SIG-M5 treated with dmso at 0.1 percent for 504 hours (cell line): ENCODE results near the gene LITAFD.
A peak's percentile ranks its signal among the peaks of the same experiment; 100 is the strongest.
"Not testable (repeated sequence)": the region's sequence is repeated elsewhere in the genome, so short reads cannot be mapped to it uniquely, and the experiment has no call there.

Experiments
- DNase-seq: peaks from one replicate; lab custom pipeline; 2025; ENCODE audit not compliant: unreplicated experiment; lab: John Stamatoyannopoulos, UW

The LITAFD gene

DNA sequence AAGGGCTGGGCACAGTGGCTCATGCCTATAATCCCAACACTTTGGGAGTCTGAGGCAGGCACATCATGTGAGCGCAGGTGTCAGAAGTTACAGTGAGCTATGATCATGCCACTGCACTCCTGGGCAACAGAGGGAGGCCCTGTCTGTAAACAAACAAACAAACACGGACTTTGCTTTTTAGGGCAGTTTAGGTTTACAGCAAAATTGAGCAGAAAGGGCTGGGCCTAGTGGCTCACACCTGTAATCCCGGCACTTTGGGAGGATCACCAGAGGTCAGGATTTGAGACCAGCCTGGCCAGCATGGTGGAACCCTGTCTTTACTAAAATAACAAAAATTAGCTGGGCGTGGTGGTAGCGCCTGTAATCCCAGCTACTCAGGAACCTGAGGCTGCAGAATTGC is 10.1 kb upstream of the LITAFD start:
- no peak for DNase-seq

DNA sequence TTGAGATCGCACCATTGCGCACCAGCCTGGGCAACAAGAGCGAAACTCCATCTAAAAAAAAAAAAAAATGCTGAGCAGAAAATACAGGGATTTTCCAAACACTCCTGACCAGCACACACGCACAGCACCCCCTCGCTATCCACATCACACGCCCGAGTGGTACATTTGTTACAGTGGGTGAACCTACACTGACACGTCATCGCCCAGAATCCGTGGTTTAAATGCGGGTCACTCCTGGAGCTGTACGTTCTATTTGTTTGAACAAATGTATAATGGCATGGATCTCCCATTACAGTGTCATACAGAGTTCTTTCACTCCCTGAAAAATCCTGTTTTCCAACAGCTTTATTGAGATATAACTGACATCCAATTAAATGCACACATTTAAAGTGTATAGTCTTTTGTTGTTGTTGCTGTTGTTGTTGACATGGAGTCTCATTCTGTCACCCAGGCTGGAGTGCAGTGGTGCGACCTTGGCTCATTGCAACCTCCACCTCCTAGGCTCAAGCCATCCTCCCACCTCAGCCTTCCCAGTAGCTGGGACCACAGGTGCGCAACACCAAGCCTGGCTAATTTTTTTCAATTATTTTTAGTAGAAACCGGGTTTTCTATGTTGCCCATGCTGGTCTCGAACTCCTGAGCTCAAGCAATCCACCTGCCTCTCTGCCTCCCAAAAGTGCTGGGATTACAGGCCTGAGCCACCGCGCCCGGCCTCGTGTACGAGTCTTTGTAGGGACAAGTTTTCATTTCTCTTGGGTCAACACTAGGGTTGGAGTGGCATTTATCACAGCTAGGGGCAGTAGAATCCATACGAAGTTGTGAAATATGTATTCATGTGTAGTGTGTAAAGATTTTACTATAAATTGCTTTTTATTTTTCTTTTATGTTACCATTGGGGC is 8.9 kb upstream of the LITAFD start:
- DNase-seq: peak; percentile 53

DNA sequence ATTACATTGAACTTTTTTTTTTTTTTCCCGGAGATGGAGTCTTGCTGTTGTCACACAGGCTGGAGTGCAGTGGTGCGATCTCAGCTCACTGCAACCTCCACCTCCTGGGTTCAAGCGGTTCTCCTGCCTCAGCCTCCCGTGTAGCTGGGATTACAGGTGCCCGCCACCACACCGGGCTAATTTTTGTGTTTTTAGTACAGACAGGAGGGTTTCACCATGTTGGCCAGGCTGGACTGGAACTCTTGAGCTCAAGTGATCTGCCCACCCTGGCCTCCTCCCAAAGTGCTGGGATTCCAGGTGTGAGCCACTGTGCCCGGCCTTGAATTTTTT is 8.3 kb upstream of the LITAFD start:
- DNase-seq: not testable (repeated sequence)

DNA sequence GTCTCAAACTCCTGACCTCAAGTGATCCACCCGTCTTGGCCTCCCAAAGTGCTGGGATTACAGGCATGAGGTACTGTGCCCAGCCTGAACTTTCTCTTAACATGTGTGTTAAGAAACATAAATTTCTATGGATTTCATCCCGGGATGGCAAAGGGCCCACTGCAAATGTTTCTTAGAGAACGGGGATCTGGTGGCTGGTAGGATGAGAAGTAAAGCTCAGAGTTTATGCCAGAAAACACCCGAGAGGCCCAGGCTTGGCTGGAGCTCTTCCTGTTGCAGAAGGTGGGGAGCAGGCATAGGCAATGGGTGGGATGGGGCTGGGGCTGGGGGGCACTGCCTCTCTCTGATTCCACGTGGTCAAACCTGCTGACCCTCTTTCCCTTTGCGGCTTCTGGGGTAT is 7.8 kb upstream of the LITAFD start:
- no peak for DNase-seq

DNA sequence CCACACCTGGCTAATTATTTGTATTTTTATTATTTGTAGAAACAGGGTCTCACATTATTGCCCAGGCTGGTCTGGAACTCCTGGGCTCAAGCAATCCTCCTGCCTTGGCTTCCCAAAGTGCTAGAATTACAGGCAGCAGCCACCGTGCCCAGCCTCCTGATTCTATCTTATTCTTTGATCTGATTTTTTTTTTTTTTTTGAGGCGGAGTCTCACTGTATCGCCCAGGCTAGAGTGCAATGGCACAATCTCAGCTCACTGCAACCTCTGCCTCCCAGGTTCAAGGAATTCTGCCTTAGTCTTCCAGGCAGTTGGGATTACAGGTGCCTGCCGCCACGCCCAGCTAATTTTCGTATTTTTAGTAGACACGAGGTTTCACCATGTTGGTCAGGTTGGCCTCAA is 6.8 kb upstream of the LITAFD start:
- not testable (repeated sequence) for DNase-seq

- no peak for DNase-seq
Measured at GRCh38 chr16:8877894-8878522, 4.1 kb upstream of the LITAFD start.

DNA sequence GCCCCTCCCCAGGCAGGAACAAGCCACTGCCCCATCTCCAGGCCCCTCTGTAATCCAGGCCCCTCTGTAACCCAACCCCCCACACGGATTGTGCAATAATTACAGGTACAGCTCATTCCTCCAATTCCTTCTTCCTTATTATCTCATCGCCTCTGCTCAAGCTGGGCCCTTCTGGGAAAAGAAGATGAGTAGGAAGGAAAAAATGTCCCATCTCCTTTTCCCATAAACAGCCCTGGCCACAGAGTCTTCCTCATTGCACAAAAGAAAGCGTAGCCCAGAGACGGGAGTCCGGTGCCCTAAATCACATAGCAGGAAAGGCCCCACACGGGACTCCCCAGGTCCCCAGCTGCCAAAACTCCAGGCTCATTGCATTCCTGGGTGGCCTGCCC is 3.6 kb upstream of the LITAFD start:
- no peak for DNase-seq

- no peak for DNase-seq
Measured at GRCh38 chr16:8880839-8881510, 1.2 kb upstream of the LITAFD start.

DNA sequence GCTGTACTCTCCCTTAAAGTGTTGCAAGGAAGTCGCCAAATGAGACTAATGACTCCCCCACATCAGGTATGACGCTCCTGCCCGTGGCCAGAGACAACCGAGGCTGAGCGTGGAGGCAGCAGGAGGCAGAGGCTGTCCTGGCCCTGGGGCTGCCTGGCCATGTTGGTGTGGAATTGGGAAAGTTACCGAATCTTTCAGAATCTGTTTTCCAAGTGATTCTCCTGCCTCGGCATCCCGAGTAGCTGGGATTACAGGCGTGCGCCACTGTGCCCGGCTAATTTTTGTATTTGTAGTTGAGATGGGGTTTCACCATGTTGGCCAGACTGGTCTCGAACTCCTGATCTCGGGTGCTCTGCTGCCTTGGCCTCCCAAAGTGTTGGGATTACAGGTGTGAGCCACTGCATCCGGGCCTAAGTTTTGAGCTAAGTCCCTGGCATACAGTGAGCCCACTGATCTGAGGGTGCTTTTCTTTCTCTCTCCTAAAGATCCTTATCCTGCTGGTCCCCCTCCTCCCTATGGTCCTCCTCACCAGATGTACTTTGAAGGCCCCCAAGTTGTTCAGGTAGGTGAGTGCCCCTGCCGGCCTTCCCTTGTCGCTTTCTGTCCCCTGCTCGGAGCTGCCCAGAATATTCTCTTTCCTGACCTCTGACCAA is 700 bp downstream of the LITAFD start:
- DNase-seq: no peak

DNA sequence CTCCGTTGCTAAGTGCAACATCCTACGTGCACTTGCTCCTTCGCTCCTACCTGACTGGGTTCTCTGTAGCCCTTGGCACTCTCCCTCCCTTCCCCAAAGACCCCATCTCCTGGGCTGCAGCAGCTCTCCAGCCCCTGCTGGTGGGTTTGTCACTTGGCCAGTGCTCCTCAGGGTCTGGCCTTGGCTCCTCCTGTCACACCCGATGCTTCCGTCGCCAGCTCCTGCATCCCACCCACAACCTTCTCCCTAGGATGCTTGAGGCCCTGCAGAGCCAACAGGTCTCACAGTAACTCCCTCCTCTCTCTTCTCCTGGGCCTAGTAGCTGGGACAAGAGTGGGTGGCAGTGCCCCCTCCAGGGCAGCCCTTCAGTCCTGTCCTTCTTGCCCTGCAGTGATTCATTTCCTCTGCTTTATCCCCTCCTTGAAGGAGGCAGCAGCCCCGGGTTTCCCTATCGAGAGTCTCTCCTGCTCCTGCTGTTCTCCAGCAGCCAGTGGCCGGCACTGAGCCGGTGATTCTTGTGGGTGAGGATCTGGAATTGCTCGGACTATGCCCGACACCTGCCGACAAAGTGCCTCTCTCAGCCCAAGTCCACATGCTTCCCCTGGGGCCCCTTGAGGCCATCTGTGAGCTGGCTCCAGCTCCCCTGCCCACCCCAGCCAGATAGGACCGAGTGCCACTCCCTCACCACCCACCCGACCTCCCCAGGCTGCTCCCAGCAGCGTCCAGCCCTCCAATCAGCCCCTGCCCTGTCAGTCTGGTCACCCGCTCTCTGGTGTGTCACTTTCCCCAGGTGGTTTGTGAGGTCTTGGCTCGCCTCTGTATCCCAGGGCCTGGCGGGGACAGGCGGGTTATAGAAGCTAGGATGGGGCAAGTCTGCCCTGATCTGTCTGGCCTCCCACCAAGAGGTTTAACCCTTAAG is 3.8 kb downstream of the LITAFD start:
- DNase-seq: no peak

DNA sequence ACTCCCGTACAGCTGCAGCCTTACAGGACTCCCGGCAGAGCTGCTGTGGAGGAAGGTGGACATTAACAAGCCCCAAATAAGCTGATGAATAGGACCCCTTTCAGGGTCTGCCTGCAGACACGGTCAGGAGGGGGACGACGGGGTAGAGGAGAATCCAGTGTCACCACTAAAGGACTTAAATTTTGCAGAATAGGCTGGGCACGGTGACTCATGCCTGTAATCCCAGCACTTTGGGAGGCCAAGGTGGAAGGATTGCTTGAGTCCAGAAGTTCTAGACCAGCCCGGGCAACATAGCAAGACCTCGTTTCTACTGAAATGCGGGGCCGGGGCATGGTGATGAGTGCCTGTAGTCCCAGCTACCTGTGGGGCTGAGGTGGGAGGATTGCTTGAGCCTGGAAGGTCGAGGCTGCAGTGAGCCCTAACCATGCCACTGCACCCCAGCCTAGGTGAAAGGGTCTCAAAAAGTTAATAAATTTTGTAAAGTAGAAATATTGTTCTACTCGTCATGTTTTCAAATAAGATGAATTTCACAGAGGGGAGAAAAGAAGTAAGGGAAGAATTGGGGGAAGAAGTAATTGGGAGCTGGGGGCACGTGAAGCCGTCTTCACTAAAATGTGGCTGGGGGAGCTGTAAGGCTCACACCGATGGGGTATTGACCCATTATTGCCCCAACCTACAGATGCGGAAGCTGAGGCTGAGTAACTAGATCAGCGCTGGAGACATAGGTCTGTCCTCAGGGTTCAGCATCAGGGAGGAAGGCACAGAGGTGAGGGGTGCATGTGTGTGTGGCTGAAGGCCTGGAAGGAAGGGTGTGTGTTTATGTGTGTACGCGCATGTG is 4.7 kb downstream of the LITAFD start:
- no peak for DNase-seq

DNA sequence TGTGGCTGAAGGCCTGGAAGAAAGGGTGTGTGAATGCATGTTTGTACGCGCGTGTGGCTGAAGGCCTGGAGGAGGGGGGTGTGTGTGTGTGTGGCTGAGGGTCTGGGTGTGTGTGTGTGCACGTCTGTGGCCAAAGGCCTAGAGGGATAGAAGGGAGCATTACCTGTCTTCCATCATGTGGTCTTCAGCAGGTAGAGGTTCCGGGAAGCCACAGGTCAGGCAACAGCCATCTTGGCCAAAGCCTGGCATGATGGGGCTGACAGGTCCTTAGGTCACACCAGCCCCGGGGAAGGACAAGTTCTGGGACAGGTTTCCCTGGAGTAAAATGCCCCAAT is 5.2 kb downstream of the LITAFD start:
- no peak for DNase-seq

- no peak for DNase-seq
Measured at GRCh38 chr16:8887952-8888560, 5.9 kb downstream of the LITAFD start.

GRCh38 chr16:8888951-8889892 is 7.1 kb downstream of the LITAFD start:
- no peak for DNase-seq

DNA sequence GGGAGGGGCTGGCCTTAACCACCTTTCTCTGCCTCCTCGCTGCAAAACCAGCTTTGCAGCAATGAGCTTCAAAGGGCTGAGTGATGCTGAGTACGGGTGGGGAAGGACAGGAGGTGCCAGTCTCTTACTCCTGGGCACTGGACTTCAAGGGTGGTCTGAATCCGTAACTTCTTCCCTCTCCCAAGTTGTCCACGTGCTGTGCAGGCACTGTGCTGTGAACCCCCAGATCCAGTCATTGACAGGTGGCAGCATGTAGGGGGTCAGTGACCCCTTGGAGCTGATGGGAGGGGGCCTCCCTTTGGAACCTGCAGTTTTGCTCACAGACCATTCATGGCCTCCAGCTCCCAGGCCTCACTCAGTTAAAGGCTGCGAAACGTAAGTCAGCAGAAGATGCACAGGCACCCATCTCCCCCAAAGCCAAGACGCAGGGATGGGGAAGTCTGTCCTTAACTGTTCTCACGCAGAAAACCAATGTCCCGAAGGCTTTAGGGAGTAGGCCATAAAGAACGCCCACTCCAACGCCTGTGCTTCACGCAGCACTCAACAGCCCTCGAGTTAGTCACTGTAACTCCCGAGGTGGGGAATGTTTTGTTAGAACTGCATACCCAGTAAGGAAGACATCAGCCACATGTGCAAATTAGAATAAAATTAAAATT is 7.9 kb downstream of the LITAFD start:
- DNase-seq: no peak

DNA sequence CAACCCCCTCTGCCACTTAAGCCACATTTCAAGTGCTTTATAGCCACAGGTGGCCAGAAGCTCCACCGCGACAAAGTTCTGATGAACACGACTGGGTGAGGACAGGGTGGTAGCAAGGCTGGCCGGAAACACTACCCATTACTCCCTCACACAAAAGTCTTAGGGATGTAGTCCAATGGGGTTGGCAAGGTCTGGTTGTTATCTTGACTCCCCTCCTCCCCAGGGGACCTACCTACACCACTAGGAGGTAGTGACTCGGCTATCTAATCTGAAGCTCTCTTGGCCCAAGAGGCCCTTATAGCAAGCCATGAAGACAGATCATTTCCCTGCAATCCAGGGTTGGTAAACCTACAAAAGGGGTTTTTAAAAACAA is 8.4 kb downstream of the LITAFD start:
- no peak for DNase-seq

DNA sequence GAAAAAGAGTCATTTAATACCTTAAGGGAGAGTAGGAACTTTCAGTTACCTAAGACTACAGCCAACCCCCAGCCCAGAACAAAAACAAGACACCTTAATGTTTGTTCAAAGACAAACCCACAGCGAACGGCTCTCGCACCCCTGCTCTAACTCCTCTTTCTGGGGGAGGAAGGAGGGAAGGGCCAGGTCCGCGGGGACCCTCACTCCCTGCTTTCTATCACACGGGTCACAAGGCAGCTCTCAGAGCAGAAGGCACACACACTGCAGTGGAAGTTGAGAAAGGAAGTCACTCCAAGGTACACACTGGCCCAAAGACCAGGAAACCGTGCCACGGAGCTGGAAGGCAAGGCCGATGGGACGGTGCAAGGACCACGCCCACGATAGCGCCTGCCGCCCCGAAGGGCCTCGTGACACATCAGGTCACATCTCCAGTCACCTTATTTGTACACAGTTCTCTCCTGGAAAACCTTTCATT is 10.0 kb downstream of the LITAFD start:
- DNase-seq: no peak

DNA sequence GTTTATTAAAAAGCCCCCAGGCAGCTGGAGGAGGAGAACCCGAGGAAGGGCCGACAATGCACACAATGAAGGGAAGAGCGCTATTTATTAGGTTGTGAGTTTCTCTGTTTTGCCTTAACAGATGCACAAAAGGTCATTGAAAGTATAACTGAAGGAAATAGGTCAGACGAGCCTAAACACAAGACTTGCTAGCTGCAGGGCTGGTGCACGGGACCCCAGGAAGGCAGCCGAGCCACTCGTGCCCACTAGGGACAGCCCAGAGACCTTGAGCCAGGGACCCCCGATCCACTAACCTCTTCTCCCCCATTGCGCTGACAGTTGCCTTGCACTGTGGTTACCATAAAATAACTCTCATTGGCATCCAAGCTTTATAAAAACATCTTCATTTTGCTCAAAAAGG is 11.3 kb downstream of the LITAFD start:
- no peak for DNase-seq
